Stimulated activated CD8-positive, alpha-beta memory T cell treated with anti-CD3 and anti-CD28 coated beads, Interleukin-15, amount 100 ng/mL, for 48 hours (primary cell): ENCODE results near the gene TEX264.
"Not testable (repeated sequence)": the region's sequence is repeated elsewhere in the genome, so short reads cannot be mapped to it uniquely, and the experiment has no call there.

ENCODE experiments used
- DNase-seq, 2 donors: peaks; one replicate each; pipeline ENCODE4 v3.0.0-alpha.2; 2020; ENCODE audit warnings: low read depth in 2 of 2

TEX264 gene, protein sequence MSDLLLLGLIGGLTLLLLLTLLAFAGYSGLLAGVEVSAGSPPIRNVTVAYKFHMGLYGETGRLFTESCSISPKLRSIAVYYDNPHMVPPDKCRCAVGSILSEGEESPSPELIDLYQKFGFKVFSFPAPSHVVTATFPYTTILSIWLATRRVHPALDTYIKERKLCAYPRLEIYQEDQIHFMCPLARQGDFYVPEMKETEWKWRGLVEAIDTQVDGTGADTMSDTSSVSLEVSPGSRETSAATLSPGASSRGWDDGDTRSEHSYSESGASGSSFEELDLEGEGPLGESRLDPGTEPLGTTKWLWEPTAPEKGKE

DNA sequence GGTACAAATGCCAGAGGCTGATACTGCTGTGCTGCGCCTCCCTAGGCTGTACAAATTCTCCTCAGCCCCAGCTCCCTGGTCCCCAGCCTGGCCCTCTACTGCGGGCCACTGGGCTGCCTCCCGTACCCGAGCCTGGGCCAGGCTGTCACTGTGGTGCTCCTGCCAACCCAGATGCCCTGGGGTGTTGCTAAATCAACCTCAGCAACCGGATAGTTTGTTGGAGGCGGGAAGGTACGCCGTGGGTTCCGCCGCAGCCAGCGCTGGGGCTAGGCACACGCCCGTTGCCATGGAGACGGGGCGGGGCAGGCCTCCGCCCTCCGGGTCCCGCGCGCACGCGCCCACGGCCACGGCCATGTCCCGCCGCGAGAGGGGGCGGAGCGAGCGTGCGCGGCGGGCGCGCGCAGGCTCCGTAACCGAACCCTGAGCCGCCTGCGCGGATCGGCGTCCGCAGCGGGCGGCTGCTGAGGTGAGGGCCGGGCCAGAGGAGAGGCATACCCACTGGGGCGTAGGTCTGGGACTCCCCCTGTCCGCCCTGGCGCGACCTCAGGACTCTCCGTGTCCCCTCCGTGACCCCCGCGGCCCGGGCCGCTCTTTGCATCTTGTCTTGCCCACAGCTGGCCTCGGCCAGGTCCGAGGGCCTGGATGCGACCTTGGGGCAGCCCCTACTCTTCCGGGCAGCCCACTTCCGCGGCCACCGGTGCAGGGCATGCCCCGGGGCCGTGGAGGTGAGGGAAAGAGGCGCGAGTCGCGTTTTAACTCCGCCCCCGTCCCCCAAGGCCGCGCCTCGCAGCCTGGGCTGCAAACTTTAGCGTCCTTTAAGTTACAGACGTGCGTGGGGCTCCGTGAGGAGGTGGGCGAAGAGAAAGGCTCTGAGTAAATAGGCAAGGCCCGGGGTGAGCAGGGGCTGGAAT, at the start of gene TEX264:
Gene TEX264 (plus strand): TSS at position 430 of the 911 bp plus-strand sequence. CDS start 3,053 bp downstream, outside the sequence.
- peak; percentile 85 to 91 for DNase-seq

DNA sequence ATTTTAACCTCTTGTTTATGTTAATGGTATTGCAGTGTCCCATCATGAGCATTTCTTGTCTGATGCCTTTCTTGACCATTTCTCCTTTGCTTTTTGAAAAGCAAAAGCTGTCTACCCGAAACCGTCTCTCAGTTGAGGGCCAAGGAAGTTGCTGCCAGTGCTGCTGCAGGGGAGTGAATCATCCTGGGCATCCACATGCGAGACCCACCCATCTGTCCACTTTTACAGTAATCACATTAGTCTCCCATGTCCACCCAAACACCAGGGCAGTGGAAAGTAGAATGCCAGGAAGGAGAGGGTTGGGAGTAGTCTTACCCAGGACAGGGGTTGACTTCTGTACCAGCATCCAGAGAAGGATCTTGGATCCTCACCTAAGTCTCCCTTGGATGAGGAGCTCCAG, 48.6 kb upstream of the TEX264 start:
- DNase-seq, result no peak

DNA sequence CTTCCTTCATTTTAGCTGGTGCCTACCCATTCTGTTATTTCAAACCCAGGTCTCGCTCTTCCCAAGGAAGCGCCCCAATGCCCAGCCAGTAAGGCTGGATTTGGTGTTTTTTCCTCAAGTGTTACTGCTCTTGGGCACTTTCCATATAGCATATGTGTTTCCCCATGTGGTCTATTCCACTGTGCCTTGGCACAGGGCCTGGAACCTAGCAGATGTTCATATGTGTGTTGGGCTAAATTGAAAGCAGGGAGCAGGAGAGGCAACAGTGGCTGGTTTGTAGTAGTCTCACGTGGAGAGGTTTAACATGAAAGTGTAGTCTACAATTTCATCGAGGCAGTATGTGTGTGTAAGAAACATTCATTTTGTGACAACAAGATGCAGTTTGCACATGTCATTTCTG, 48.2 kb upstream of the TEX264 start:
- no peak for DNase-seq

DNA sequence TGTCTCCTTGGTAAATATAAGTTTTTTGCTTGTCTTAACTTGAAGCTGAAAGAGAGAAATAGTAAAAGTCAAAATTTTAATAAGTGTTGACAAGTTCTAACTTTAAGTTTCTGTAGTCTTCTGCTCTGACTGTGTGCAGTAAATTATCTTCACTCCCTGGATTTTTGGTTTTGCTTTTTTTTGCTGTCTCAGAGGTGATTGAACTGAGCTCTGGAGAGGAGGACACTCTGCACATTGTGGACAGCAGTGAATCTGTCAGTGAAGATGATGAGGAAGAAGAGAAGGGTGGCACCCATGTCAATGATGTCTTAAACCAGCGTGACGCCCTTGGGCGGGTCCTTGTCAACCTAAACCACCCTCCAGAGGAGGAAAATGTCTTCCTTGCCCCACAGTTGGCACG, 40.5 kb upstream of the TEX264 start:
- no peak for DNase-seq

DNA sequence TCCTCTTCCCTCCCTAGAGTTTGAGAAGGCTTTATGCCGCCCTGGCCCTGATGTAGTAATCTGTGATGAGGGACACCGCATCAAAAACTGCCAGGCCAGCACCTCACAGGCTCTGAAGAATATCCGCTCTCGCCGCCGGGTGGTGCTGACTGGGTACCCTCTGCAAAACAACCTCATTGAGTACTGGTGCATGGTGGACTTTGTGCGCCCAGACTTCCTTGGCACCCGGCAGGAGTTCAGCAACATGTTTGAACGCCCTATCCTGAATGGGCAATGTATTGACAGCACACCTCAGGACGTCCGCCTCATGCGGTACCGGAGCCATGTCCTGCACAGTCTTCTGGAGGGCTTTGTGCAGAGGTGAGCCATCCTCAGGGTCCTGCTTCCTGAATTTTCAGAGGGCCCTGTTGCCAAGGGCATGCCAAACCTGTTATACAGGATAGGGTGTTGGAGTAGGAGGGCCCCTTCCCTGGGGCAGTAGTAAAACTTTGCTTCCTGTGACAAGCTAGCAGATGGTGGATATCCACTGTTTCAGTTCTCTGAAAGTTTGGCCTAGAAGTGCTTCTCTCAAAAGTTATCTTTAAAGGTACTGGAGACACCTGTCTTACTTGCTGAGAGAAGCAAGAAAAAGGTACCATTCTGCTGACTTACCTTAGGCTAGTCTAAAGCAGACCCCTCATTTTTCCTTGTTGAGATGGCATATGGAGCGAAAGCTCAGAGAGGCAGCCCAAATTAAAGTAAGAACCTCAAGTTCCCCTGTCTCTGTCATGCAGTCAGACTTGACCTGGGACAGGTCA, 33.7 kb upstream of the TEX264 start:
- no peak for DNase-seq

DNA sequence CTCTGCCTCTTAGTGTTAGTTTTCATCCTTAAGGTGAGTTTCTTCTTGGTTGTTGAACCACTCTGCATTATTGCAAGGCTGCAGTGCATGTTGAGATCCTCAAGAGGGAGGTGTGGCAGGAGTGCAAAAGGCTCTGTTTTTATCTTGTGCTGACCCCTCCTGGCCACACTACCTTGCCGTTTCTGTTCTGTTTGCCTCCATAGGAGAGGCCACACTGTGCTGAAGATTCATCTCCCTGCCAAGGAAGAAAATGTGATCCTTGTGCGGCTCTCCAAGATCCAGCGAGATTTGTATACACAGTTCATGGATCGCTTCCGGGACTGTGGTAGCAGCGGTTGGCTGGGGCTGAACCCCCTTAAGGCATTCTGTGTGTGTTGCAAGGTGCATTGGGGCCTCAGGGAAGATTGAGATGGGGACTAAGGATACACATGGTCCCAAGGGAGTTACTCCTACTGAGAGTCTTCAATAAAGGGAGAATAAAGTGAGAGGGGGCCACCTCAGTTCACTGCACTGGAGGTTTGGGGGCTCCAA, 33.0 kb upstream of the TEX264 start:
- DNase-seq, result peak in 1 of 2 donors; percentile 1

DNA sequence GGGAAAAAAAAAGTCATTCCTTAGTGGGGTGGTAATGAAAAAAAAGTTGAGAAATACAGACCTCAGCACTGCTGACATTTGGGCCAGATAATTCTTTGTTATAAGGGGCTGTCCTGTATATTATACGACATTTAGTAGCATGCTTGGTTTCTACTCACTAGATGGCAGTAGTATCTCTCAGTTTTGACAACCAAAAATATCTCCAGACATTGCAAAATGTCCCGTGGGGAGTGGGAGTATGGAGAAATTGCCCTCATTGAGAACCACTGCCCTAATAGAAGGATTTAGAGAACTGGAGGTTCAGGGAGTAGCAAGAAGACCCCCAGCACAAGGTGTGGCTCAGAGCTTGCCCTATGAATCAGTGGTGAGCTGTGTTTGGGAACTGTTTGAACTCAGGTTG, 28.6 kb upstream of the TEX264 start:
- DNase-seq, result no peak

DNA sequence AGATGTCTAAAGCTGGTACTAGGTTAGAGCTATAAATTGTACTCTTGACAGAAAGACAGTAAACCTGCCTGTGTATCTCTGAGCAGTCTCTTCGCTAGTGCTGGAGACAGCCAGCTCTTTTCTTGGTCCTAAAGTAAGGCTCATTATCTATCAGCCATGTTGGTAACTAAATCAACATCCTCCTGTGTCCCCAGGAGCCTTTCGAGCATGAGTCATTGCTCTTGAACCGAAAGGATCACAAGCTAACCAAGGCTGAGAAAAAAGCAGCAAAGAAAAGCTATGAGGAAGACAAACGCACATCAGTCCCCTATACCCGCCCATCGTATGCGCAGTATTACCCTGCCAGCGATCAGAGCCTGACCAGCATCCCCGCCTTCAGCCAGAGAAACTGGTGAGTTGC, 25.0 kb upstream of the TEX264 start:
- DNase-seq, result no peak

DNA sequence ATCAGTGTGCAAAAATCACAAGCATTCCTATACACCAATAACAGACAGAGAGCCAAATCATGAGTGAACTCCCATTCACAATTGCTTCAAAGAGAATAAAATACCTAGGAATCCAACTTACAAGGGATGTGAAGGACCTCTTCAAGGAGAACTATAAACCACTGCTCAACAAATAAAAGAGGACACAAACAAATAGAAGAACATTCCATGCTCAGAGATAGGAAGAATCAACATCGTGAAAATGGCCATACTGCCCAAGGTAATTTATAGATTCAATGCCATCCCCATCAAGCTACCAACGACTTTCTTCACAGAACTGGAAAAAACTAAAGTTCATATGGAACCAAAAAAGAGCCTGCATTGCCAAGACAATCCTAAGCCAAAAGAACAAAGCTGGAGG, 18.9 kb upstream of the TEX264 start:
- DNase-seq, result not testable (repeated sequence)

DNA sequence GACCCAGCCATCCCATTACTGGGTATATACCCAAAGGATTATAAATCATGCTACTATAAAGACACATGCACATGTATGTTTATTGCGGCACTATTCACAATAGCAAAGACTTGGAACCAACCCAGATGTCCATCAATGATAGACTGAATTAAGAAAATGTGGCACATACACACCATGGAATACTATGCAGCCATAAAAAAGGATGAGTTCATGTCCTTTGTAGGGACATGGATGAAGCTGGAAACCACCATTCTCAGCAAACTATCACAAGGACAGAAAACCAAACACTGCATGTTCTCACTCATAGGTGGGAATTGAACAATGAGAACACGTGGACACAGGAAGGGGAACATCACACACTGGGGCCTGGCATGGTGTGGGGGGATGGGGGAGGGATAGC, 17.6 kb upstream of the TEX264 start:
- DNase-seq, result not testable (repeated sequence)

DNA sequence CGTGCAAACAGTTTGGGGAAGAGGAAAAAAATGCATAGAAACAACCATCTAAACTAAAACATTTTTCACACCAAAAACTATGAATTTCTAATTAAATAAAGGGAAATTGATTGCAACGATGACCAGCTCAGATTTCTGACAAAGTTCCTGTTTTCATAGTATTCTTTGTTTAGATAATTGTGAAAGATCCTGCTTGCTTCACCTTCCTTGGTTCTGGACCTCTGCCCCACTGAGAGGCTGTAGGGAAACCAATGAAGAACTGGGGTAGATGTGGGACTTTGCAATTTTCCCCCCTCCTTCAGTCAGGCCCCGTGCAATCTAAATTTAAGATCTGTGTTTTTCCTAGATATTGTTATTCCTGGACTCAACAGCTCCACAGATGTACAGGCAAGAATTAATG, 13.8 kb upstream of the TEX264 start:
- no peak for DNase-seq

DNA sequence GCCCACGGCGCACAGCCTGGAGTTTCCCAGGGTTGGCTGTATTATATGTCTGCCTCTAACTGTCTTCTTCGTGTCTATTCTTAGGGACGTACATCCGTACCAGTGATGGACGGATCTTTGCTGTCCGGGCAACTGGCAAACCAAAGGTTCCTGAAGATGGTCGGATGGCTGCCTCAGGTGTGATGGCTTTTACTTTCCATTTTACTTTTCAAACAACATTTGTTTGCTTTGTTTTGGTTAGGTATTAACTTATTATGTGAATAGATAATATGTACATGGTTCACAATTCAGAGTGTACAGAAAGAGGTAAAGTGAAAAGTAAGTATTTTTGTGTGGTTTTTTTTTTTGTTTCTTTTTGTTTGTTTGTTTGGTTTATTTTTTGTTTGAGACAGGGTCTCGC, 11.1 kb upstream of the TEX264 start:
- DNase-seq, result no peak

DNA sequence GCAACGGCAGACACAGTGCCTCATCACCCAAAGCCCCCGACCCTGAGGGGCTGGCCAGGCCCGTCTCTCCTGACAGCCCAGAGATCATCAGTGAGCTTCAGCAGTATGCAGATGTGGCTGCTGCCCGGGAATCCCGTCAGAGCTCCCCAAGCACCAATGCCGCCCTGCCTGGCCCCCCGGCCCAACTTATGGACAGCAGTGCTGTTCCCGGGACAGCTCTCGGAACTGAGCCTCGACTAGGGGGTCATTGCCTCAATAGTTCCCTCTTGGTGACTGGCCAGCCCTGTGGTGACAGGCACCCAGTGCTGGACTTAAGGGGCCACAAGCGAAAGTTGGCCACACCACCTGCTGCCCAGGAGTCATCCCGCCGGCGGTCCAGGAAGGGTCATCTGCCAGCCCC, 8.6 kb upstream of the TEX264 start:
- no peak for DNase-seq

DNA sequence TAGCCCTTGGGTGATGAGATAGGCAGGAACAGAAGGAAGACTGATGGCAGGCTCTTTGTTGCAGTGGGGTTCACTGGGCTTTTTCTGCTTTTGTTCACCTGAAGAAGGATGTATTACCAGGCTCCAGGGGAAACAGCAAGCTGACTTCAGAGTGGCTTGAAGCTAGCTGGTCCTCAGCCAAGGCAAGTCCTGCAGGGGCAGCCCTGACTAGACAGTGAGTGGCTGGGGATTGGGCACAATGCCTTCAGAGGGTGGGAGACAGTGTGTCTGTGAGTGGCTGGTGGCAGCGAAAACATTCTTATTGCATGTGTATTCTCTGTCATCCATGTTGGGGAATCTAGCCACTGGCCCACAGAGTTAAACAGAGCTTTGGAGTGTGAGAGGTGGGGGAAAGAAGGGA, 2.3 kb upstream of the TEX264 start:
- DNase-seq, result no peak

DNA sequence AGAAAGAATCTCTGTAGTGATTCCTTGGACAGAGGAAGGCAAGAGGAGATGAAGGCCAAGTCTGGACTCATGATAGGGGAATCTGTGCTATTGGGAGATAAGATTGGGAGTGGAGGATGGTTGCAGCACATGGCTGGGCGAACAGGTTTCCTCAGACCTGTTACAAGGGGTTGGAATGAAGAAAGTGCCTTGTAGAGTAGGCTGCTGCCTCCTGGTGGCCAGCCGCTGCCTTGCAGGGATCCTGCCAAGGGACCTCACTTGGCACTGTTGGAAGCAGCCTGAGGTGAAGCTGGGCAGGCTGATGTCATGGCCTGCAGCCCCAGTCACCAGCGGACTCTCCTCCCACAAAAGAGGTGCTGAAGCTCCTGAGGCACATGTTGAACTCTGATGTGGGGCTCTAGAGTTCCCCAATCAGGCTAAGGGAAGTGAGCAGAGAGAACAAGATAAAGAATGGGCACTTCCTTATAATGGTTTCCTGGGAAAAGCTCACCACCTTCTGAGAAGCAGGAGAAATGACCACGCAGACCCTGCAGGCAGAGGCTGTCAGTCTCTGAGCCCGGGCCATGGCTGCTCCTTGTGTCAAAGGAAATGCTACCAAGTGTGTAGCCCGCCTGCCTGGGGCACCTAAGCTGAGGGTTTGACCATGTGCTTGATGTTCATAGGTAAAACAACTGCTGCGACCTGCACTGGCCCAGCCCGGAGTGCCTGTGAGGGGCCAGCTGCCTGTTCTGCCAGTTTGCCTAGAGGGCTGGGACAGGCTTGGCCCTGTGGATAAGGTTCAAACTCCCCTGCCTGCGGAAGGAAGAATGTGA, 1.6 kb upstream of the TEX264 start:
- DNase-seq, result peak; percentile 70 to 73

DNA sequence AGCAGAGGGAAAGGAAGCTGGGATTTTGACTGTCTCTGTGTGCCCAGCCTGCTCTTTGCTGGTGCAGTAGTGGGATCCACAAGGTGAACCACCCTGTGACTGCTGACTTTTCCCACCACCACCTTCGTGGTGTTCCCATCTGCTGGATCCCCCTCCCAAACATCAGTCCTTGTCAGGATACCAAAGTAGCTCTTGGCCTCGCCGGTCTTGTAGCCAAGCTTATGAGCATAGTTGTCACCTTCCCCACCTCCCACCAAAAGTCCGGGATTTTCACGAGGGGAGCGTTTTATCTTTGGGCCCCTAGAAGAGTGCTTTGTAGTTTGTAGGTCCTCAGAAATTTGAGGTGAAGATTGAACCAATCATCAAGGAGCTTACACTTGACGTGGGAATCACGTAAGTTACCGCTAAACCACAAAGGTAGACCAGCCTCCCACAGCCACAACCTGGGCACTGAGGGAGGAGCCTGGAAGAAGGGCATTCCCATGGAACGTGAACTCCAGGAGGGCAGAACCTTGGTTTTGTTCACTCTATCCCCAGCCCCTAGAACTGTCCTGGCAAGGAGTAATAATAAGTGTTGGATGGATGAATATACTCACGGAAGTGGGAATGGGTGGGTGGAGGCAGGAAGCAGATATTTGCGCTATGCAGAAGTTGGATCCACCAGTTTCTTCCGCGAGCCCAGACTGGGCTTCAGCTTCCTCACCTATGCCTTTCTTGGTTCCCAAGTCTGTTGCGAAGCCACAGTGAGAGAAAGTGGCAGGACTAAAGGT, 814 bp upstream of the TEX264 start:
- DNase-seq, result no peak

DNA sequence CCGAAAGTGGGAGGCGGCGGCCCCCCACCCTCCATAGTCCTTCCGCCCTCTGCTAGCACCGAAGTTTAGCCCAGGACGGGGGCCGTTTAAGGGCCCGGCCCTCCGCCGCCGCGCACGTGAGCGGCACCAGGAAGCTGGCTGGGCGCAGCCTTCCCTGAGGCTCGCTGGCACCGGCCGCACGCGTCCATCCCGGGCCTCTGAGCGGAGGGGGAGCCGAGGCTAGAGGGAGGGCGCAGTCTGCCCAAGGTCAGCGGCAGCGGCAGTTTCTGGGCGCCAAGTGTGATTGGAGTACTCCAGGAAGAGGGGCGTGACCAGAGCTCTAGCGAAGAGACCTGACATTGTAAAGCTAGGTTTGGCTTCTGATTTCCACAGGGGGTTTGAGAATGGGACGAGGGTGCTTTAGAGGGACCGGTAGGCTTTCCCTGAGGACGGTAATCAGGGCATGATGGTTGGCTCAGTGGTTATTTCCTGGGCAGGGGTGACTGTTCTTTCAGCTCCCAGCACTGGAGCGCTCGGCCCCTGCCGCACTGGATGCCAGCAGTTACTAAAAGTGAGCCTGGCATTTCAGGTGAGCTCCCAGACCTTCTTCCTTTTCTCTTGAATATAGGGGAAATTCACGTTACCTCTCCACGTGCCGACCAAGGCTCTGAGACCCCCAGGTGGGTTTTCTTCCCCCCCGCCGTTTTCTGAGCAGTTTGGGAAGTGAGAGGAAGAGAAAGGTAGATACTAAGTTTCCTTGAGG, 853 bp downstream of the TEX264 start:
- DNase-seq, result peak in 1 of 2 donors; percentile 49

DNA sequence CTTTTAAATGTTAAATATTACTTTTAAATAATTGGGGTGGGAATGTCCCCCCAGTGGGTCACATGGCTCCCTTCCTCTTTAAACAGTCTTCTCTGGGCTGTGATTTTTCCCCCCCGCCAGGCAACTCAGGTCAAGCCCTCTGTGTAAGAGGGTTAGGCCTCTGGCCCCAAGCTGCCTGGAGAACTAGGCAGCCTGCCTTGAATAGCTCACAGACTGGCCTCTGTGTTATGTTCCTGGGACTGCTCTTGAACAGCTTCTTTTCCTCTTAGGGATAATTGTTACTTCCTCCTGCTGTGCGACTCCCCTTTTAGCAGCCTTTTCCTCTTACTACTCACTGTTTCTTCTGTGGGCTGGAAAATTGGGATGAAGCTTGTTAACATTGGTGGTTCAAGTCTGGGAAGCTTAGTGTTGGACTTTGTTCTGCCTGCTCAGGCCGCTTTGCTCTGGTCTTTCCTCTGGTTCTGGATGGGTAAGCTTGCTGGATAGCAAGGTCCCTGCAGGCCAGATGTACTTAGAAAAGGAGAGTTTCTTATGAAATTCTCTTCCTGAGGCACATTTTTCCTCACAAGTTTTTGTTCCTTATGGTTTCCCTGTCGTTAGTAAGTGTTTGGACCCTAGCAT, 2.2 kb downstream of the TEX264 start:
- no peak for DNase-seq
